ENCODE results near the gene CXCL8. TPM values are rescaled to one million over a fixed set of nuclear protein-coding genes. Genes with fewer than 3 reads are reported as not detected.

CXCL8 gene
- total and polyA plus RNA-seq, 2 of the 8 experiments (the other 6 are each of a cell fraction or from before 2014, with no cell fraction given), result not detected

- Histone ChIP-seq H3K4me2 (ENCODE audit: insufficient read depth in 1 of 2, low read depth in 2 of 2, low read length in 2 of 2) (no peak overlapping the region), H4K5ac (ENCODE audit: insufficient read length, low read depth, low read length) (no peak overlapping the region), H3K56ac (replicated peaks; ENCODE audit: insufficient read length, low read depth, low read length) (no peak overlapping the region), H3K36me3 (ENCODE audit: control insufficient read depth in 2 of 4, insufficient read depth in 4 of 4, low read length in 3 of 4) (no peaks in the 10 kb centered on the region), H2BK20ac (ENCODE audit: low read length) (no peak overlapping the region; the same call in 1 of the 2 replicates), H3K23me2 (ENCODE audit: low read depth, low read length) (no peaks in the 10 kb centered on the region), H3K27me3 (replicated peaks in 1 of 4; ENCODE audit: control insufficient read depth in 3 of 4, extremely low read depth in 1 of 4, insufficient read depth in 3 of 4, low read length in 3 of 4) (no peaks in the 10 kb centered on the region), H3K4me3 (ENCODE audit: extremely low read depth in 1 of 4, insufficient read depth in 2 of 4, low read depth in 3 of 4, low read length in 4 of 4) (no peak overlapping the region), H2AK5ac (ENCODE audit: low read depth, low read length) (no peak overlapping the region), H2BK12ac (ENCODE audit: low read depth, low read length) (no peak overlapping the region; the same call in 1 of the 2 replicates), H2BK15ac (ENCODE audit: low read length) (no peak overlapping the region), H3K9ac (replicated peaks in 1 of 4; ENCODE audit: extremely low read depth in 1 of 4, low read depth in 3 of 4, low read length in 3 of 4) (no peak overlapping the region), H3K4me1 (replicated peaks in 1 of 4; ENCODE audit: control insufficient read depth in 3 of 4, insufficient read depth in 4 of 4, low read length in 3 of 4) (peaks cover 0 to 7% (median 3%) of the 10 kb centered on the region in 4 experiments; a peak in 6 of 7 replicates), H2BK5ac (ENCODE audit: low read depth, low read length) (no peak overlapping the region; the same call in 1 of the 2 replicates), H3K9me3 (ENCODE audit: insufficient read depth in 2 of 2, low read depth in 1 of 2, low read length in 1 of 2) (no peaks in the 10 kb centered on the region), H3K14ac (ENCODE audit: insufficient read length) (no peak overlapping the region), H3K23ac (ENCODE audit: insufficient read length) (no peak overlapping the region), H3K27ac (ENCODE audit: low read depth, low read length) (no peak overlapping the region), H3K4ac (replicated peaks; ENCODE audit: insufficient read length, low read depth, low read length) (no peak overlapping the region), H4K91ac (replicated peaks; ENCODE audit: insufficient read length, low read length) (no peak overlapping the region), H4K20me1 (replicated peaks in 1 of 2; ENCODE audit: control insufficient read depth in 1 of 2, insufficient read depth in 2 of 2, low read length in 2 of 2) (no peaks in the 10 kb centered on the region), H3K18ac (ENCODE audit: extremely low read depth, low read length) (no peak overlapping the region), H2BK120ac (replicated peaks; ENCODE audit: low read depth, low read length) (no peak overlapping the region), H3K79me2 (ENCODE audit: control insufficient read depth in 1 of 2, insufficient read depth in 2 of 2, low read length in 2 of 2) (no peaks in the 10 kb centered on the region), H3K79me1 (ENCODE audit: low read depth, low read length) (no peaks in the 10 kb centered on the region), H4K8ac (ENCODE audit: extremely low read depth, insufficient read depth, low read length) (no peak overlapping the region), H2AFZ (ENCODE audit: low read length) (no peak overlapping the region)
- DNase-seq (ENCODE audit: low read depth in 1 of 2, low spot score in 2 of 2) (no peak), FAIRE-seq (no peak)
- POLR2A ChIA-PET (ENCODE audit: partially characterized antibody), result interaction anchor here (0.6 kb wide), 1 partner anchor 13 kb away, joined by 3 read pairs; no protein-coding TSS in a partner anchor
- CTCF ChIA-PET (ENCODE audit: partially characterized antibody), result interaction anchor here (0.9 kb wide), 2 partner anchors 19 to 427 kb away, joined by 3 read pairs; no protein-coding TSS in a partner anchor
- WGBS, 2 experiments (ENCODE audit: extremely low coverage in 1 of 2, insufficient coverage in 1 of 2, insufficient read length in 1 of 2, insufficient replicate concordance in 2 of 2, low coverage in 1 of 2, low lambda C conversion rate in 2 of 2, missing lambda C conversion rate in 1 of 2), result 93% methylated on average over 2 of the region's 2 CpGs; no CpG with 5 or more reads in 1 of the 2 experiments
- TF ChIP-seq SP4 (IDR thresholded peaks at IDR 0.05; ENCODE audit: low read length) (no peak), RAD21 (IDR thresholded peaks at IDR 0.05 in 1 of 2, conservative IDR thresholded peaks at IDR 0.05 in 1 of 2; ENCODE audit: low read depth in 2 of 2, low read length in 2 of 2) (no peak), GABPA (IDR thresholded peaks at IDR 0.05; ENCODE audit: borderline replicate concordance, insufficient read depth, low read length) (no peak), CEBPB (IDR thresholded peaks at IDR 0.05; ENCODE audit: low read depth, low read length) (no peak), NRF1 (IDR thresholded peaks at IDR 0.05; ENCODE audit: low read depth, low read length) (no peak), KDM4A (IDR thresholded peaks at IDR 0.05; ENCODE audit: low read depth, low read length, severe bottlenecking) (no peak), CREB1 (IDR thresholded peaks at IDR 0.05) (no peak), TAF7 (optimal IDR thresholded peaks at IDR 0.05; ENCODE audit: borderline replicate concordance, low read depth, low read length) (no peak), E2F6 (IDR thresholded peaks at IDR 0.05) (no peak), CBX8 (IDR thresholded peaks at IDR 0.05; ENCODE audit: borderline replicate concordance, low read depth, low read length) (no peak), ATF3 (IDR thresholded peaks at IDR 0.05; ENCODE audit: insufficient read depth, low read depth, low read length) (no peak), CHD1 (IDR thresholded peaks at IDR 0.05; ENCODE audit: low read depth, low read length) (no peak), EGR1 (IDR thresholded peaks at IDR 0.05; ENCODE audit: borderline replicate concordance, low read depth, low read length) (no peak)
These were observed 33.6 kb upstream of the CXCL8 start for GRCh38 chr4:73706811-73707210.

Data from H1 (cell line).